Measurements from ENCODE around the gene SLC35D3.
"Not testable (repeated sequence)": the region's sequence is repeated elsewhere in the genome, so short reads cannot be mapped to it uniquely, and the experiment has no call there.

SLC35D3 gene

GRCh38 chr6:136923116-136923953, 1.2 kb downstream of the SLC35D3 start:
- peak; percentile 81 for DNase-seq

GRCh38 chr6:136923954-136924673, 2.0 kb downstream of the SLC35D3 start:
- DNase-seq, result peak; percentile 46

GRCh38 chr6:136926383-136926782, 4.3 kb downstream of the SLC35D3 start:
- DNase-seq, result no peak

GRCh38 chr6:136927292-136927691, 5.2 kb downstream of the SLC35D3 start:
- DNase-seq, result peak; percentile 39

GRCh38 chr6:136930528-136930927, 8.4 kb downstream of the SLC35D3 start:
- DNase-seq, result no peak

GRCh38 chr6:136932599-136932998, 10.5 kb downstream of the SLC35D3 start:
- DNase-seq, result no peak

GRCh38 chr6:136945072-136945471, 23.0 kb downstream of the SLC35D3 start:
- no peak for DNase-seq

- no peak for DNase-seq
These were observed 23.6 kb downstream of the SLC35D3 start for GRCh38 chr6:136945711-136946121.

- DNase-seq, result no peak
These were observed 24.9 kb downstream of the SLC35D3 start for GRCh38 chr6:136947037-136947436.

- DNase-seq, result not testable (repeated sequence)
These were observed 27.9 kb downstream of the SLC35D3 start for GRCh38 chr6:136949957-136950356.

GRCh38 chr6:136950436-136951126, 28.5 kb downstream of the SLC35D3 start:
- no peak for DNase-seq

- DNase-seq, result no peak
These were observed 30.7 kb downstream of the SLC35D3 start for GRCh38 chr6:136952714-136953260.

GRCh38 chr6:136955123-136955522, 33.0 kb downstream of the SLC35D3 start:
- no peak for DNase-seq

- peak; percentile 56 for DNase-seq
These were observed 34.8 kb downstream of the SLC35D3 start for GRCh38 chr6:136956590-136957544.

- DNase-seq, result no peak
These were observed 36.1 kb downstream of the SLC35D3 start for GRCh38 chr6:136958168-136958567.

GRCh38 chr6:136959471-136959891, 37.4 kb downstream of the SLC35D3 start:
- DNase-seq, result peak; percentile 88

GRCh38 chr6:136959935-136960334, 37.8 kb downstream of the SLC35D3 start:
- not testable (repeated sequence) for DNase-seq

- no peak for DNase-seq
These were observed 38.7 kb downstream of the SLC35D3 start for GRCh38 chr6:136960781-136961180.

GRCh38 chr6:136961848-136962247, 39.7 kb downstream of the SLC35D3 start:
- peak; percentile 40 for DNase-seq

- peak; percentile 92 for DNase-seq
These were observed 40.6 kb downstream of the SLC35D3 start for GRCh38 chr6:136962661-136963060.

GRCh38 chr6:136963259-136963658, 41.2 kb downstream of the SLC35D3 start:
- DNase-seq, result peak; percentile 20

GRCh38 chr6:136964398-136964797, 42.3 kb downstream of the SLC35D3 start:
- DNase-seq, result no peak

Measured in DMS53 (cell line).